K562 (cell line): ENCODE results near the gene KIAA0319L. TPM values are rescaled to one million over a fixed set of nuclear protein-coding genes. Genes with fewer than 3 reads are reported as not detected.

Experiments used
- ATAC-seq: fragments of 200-7000 bp; cut with Tn5 transposase; 3 replicates; pipeline ENCODE4 v1.9.1; 2020; ENCODE audit warnings: moderate library complexity
- BruUV-seq: library from RNA; stranded (reverse); fragments of 400-500 nt; replicated peaks from 2 replicates; lab custom pipeline; 2021; lab: Mats Ljungman, UMichigan
- CTCF ChIA-PET: fragments of 300-600 bp; formaldehyde crosslinking; extraction: SDS; loops from one replicate; lab custom pipeline; 2021; ENCODE audit warnings: low intra/inter-chr PET ratio; lab: Yijun Ruan, JAX
- POLR2A ChIA-PET: fragments of 300-600, 350-650 bp; sonication (Branson Sonifier 250); formaldehyde crosslinking; extraction: SDS; loops from one replicate; lab custom pipeline; 2021; ENCODE audit warnings: antibody characterized with exemption, inconsistent platforms; lab: Yijun Ruan, JAX
- DNase-seq, 4 experiments: peaks; one replicate each; pipeline versions ENCODE4 v3.0.0 to v3.0.0-alpha.2; 2011 to 2018; ENCODE audit warnings: low spot score in 3 of 4, mixed read lengths in 3 of 4; ENCODE audit errors: extremely low read depth in 1 of 4
- FAIRE-seq: peaks from 2 replicates; lab custom pipeline; 2011; peaks lifted over from hg19 to GRCh38; lab: Jason Lieb, UNC
- H2AFZ ChIP-seq: 2 replicates; pipeline ENCODE4 v1.6.0; 2011; ENCODE audit warnings: low read depth, low read length, control low read depth, inconsistent platforms
- H3K27ac ChIP-seq: fragments of 200-600 bp; 3 replicates; pipeline ENCODE4 v1.8.0; 2011; ENCODE audit warnings: low read depth, mild to moderate bottlenecking, control low read depth, inconsistent platforms, low read length, moderate library complexity, mixed read lengths; ENCODE audit errors: extremely low read depth
- H3K27me3 ChIP-seq, 2 experiments: fragments of 300-600 bp in 1 of 2; 2 replicates in 1 of 2; 3 replicates in 1 of 2; pipeline versions ENCODE4 v1.6.0 to v1.8.0; 2011; ENCODE audit warnings: inconsistent platforms in 2 of 2, low read length in 2 of 2, mild to moderate bottlenecking in 1 of 2, mixed read lengths in 1 of 2, moderate library complexity in 1 of 2; ENCODE audit not compliant: control insufficient read depth in 2 of 2, insufficient read depth in 2 of 2
- H3K36me3 ChIP-seq: fragments of 300-600 bp; 3 replicates; pipeline ENCODE4 v1.8.0; 2011; ENCODE audit warnings: mild to moderate bottlenecking, low read length, inconsistent platforms; ENCODE audit not compliant: control insufficient read depth, insufficient read depth
- H3K4me1 ChIP-seq, 2 experiments: fragments of 200-600 bp in 1 of 2; replicated peaks in 1 of 2; 2 replicates in 1 of 2; 3 replicates in 1 of 2; pipeline versions ENCODE4 v1.5.1 to v1.8.0; 2011; ENCODE audit warnings: inconsistent platforms in 2 of 2, low read length in 2 of 2, mild to moderate bottlenecking in 1 of 2, mixed read lengths in 1 of 2, moderate library complexity in 1 of 2; ENCODE audit not compliant: control insufficient read depth in 2 of 2, insufficient read depth in 2 of 2
- H3K4me2 ChIP-seq: 2 replicates; pipeline ENCODE4 v1.6.1; 2011; ENCODE audit warnings: low read length, control low read depth, inconsistent platforms, mixed read lengths; ENCODE audit not compliant: insufficient read depth
- H3K4me3 ChIP-seq: fragments of 200-600 bp; sonication (generic), shearing (Covaris generic); 2 replicates; pipeline ENCODE4 v1.5.1; 2016; ENCODE audit warnings: control low read depth, inconsistent platforms
- H3K79me2 ChIP-seq: fragments of 200-600 bp; 3 replicates; pipeline ENCODE4 v1.8.0; 2011; ENCODE audit warnings: low read length, inconsistent platforms; ENCODE audit not compliant: control insufficient read depth, insufficient read depth
- H3K9ac ChIP-seq, 2 experiments: 2 replicates each; pipeline versions ENCODE4 v1.6.0 to v1.6.1; 2011; ENCODE audit warnings: low read depth in 2 of 2, low read length in 2 of 2, control low read depth in 1 of 2, inconsistent platforms in 1 of 2, mild to moderate bottlenecking in 1 of 2, mixed read lengths in 1 of 2; ENCODE audit not compliant: insufficient read depth in 1 of 2
- H3K9me1 ChIP-seq: one replicate; pipeline ENCODE4 v1.6.0; 2011; ENCODE audit warnings: inconsistent platforms, mild to moderate bottlenecking, low read length, moderate library complexity; ENCODE audit not compliant: control insufficient read depth, insufficient read depth
- H3K9me3 ChIP-seq: replicated peaks from 2 replicates; pipeline ENCODE4 v1.5.1; 2011; ENCODE audit warnings: low read depth, low read length, inconsistent platforms; ENCODE audit not compliant: control insufficient read depth, insufficient read depth
- H4K20me1 ChIP-seq: replicated peaks from 2 replicates; pipeline ENCODE4 v1.6.1; 2011; ENCODE audit warnings: low read length, inconsistent platforms, mixed read lengths; ENCODE audit not compliant: control insufficient read depth, insufficient read depth
- BHLHE40 ChIP-seq: IDR thresholded peaks from 2 replicates; pipeline ENCODE4 v1.6.1; 2011; ENCODE audit warnings: low read length, improper control_type of control experiment
- MEF2D ChIP-seq: conservative IDR thresholded peaks from 2 replicates; pipeline ENCODE4 v1.6.1; 2016; ENCODE audit warnings: low read depth, missing genetic modification characterization, missing compliant biosample characterization
- NFE2L1 ChIP-seq: fragments of 450-650 bp; IDR thresholded peaks from 2 replicates; pipeline ENCODE4 v1.6.1; 2016; ENCODE audit warnings: missing genetic modification characterization, low read depth, mild to moderate bottlenecking, missing compliant biosample characterization, moderate library complexity, borderline replicate concordance
- ZNF24 ChIP-seq: fragments of 450-650 bp; IDR thresholded peaks from 2 replicates; pipeline ENCODE4 v1.6.1; 2016
- ZNF75A ChIP-seq: fragments of 450-650 bp; formaldehyde crosslinking; IDR thresholded peaks from 2 replicates; pipeline ENCODE4 v1.4.0; 2020; ENCODE audit warnings: mild to moderate bottlenecking
- ZNF785 ChIP-seq: fragments of 250-450 bp; sonication (Bioruptor Pico); IDR thresholded peaks from 2 replicates; pipeline ENCODE4 v1.4.0; 2020; ENCODE audit warnings: mild to moderate bottlenecking
- WGBS: fragments of 100-300 bp; shearing (Covaris generic); methylation state at CpG from one replicate; pipeline ENCODE4 v1.1.6; 2016; ENCODE audit warnings: low coverage, mixed read lengths; ENCODE audit not compliant: insufficient coverage; ENCODE audit errors: missing lambda C conversion rate; 5-methylcytosine and 5-hydroxymethylcytosine counted together
- in situ Hi-C: fragments of 300-500 bp; cut with MboI; formaldehyde crosslinking; loops from 4 replicates; pipeline ENCODE4 v1.15.0; 2018; ENCODE audit warnings: inconsistent platforms, mixed read lengths
- intact Hi-C: fragments of 100-400 bp; cut with micrococcal nuclease; formaldehyde crosslinking; loops from 2 replicates; pipeline ENCODE4 v1.14.2; 2022
- polyA plus RNA-seq, 8 experiments: library from polyadenylated mRNA; depleted of rRNA in 4 of 8; stranded (reverse) in 5 of 8; unstranded in 3 of 8; fragments of >200 nt; fragmentation: Nextera tagmentation in 2 of 8; fragmentation: Illumina TruSeq in 1 of 8; extraction: Ambion mirVana in 2 of 8; extraction: Trizol in 1 of 8; gene quantifications; 2 replicates each; pipeline versions ENCODE4 v1.2.1 to v1.2.3, GENCODE V29; 2011 to 2014; ENCODE audit warnings: inconsistent platforms in 1 of 8, missing spikeins in 1 of 8
- total RNA-seq, 7 experiments: library from RNA; depleted of rRNA in 6 of 7; stranded (reverse); fragments of >200 nt in 6 of 7; fragmentation: Illumina TruSeq in 2 of 7; extraction: Trizol in 2 of 7; gene quantifications; 2 replicates each; pipeline versions ENCODE4 v1.2.1 to v1.2.3, GENCODE V29; 2011 to 2021; ENCODE audit warnings: low replicate concordance in 1 of 7
- TF ChIP-seq, protein P1 (sequence below): sonication (generic); formaldehyde crosslinking; IDR thresholded peaks from 2 replicates; pipeline ENCODE4 v1.8.1; 2023; ENCODE audit warnings: mild to moderate bottlenecking, missing genetic modification reagents
- TF ChIP-seq, protein P2 (sequence below), 2 experiments: fragments of 450-650 bp in 1 of 2; sonication (generic) in 1 of 2; formaldehyde crosslinking in 1 of 2; IDR thresholded peaks; 2 replicates each; pipeline versions ENCODE4 v1.7.1 to v1.9.0; 2016 to 2022; ENCODE audit warnings: inconsistent platforms in 1 of 2, mild to moderate bottlenecking in 1 of 2, missing genetic modification reagents in 1 of 2

Gene KIAA0319L
- total and polyA plus RNA-seq, 9 of the 15 experiments (the other 6 are each of a cell fraction or from before 2014, with no cell fraction given): 2.4 to 51.7 (median 27.4) TPM

DNA sequence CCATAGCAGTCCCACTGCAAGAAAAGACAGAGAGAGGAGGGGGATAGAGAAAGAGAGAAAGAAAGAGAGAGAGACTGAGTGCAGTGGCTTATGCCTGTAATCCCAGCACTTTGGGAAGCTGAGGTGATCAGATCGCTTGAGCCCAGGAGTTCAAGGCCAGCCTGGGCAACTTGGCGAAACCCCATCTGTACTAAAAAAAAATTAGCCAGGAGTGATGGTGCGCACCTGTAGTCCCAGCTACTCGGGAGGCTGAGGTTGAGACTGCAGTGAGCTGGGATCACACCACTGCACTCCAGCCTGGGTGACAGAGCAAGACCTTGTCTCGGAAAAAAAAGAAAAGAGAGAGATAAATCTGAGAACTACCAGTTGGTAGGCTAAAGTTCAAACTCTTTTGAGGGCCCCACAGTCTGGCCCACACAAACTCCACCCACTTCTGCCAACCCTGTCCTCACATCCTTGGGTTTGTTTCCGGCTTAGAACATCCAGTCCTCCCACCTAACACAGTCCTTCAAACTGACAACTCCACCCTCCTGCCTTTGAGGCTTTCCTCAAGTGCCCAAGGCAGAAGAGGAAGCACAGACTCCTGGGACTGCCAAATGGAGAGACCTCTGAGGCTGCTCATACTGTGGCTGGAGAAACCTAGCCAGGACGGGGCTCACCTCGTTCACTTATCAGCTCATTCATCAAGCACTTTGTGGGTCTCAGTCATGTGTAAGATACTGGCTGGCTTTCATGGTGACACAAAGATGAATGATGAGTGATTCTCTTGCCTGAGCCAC is 36.0 kb upstream of the KIAA0319L start (continued):
- TF ChIP-seq, protein P1, sequence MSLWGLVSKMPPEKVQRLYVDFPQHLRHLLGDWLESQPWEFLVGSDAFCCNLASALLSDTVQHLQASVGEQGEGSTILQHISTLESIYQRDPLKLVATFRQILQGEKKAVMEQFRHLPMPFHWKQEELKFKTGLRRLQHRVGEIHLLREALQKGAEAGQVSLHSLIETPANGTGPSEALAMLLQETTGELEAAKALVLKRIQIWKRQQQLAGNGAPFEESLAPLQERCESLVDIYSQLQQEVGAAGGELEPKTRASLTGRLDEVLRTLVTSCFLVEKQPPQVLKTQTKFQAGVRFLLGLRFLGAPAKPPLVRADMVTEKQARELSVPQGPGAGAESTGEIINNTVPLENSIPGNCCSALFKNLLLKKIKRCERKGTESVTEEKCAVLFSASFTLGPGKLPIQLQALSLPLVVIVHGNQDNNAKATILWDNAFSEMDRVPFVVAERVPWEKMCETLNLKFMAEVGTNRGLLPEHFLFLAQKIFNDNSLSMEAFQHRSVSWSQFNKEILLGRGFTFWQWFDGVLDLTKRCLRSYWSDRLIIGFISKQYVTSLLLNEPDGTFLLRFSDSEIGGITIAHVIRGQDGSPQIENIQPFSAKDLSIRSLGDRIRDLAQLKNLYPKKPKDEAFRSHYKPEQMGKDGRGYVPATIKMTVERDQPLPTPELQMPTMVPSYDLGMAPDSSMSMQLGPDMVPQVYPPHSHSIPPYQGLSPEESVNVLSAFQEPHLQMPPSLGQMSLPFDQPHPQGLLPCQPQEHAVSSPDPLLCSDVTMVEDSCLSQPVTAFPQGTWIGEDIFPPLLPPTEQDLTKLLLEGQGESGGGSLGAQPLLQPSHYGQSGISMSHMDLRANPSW (CRISPR knock-in tag): no peak

DNA sequence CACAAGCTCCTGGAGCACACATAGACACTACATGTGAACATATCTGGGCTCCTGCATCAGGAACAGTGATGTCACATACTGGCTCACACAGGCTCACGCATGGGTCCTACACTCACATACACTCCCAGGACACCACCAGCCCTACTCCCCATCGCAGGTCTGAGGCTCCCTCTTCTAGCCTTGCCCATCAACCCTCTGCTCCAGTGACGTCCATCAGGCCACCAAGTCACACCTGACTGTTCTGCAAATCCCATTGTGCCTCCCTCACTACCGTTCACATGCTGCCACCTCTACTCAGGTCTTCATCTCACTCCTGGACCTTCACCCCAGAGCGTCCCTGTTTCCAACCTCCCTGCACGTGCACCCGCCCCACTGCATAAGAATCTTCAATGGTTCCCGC is 34.0 kb upstream of the KIAA0319L start:
- CTCF ChIA-PET: no interaction called here
- FAIRE-seq: no peak
- TF ChIP-seq, protein P2, sequence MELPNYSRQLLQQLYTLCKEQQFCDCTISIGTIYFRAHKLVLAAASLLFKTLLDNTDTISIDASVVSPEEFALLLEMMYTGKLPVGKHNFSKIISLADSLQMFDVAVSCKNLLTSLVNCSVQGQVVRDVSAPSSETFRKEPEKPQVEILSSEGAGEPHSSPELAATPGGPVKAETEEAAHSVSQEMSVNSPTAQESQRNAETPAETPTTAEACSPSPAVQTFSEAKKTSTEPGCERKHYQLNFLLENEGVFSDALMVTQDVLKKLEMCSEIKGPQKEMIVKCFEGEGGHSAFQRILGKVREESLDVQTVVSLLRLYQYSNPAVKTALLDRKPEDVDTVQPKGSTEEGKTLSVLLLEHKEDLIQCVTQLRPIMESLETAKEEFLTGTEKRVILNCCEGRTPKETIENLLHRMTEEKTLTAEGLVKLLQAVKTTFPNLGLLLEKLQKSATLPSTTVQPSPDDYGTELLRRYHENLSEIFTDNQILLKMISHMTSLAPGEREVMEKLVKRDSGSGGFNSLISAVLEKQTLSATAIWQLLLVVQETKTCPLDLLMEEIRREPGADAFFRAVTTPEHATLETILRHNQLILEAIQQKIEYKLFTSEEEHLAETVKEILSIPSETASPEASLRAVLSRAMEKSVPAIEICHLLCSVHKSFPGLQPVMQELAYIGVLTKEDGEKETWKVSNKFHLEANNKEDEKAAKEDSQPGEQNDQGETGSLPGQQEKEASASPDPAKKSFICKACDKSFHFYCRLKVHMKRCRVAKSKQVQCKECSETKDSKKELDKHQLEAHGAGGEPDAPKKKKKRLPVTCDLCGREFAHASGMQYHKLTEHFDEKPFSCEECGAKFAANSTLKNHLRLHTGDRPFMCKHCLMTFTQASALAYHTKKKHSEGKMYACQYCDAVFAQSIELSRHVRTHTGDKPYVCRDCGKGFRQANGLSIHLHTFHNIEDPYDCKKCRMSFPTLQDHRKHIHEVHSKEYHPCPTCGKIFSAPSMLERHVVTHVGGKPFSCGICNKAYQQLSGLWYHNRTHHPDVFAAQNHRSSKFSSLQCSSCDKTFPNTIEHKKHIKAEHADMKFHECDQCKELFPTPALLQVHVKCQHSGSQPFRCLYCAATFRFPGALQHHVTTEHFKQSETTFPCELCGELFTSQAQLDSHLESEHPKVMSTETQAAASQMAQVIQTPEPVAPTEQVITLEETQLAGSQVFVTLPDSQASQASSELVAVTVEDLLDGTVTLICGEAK (IDR thresholded peaks at IDR 0.05): no peak
- TF ChIP-seq, protein P2 (CRISPR knock-in tag; IDR thresholded peaks at IDR 0.05): no peak
- TF ChIP-seq NFE2L1 (tag) (no peak), ZNF75A (CRISPR knock-in tag) (no peak), ZNF785 (CRISPR knock-in tag) (no peak), MEF2D (tag) (no peak), BHLHE40 (no peak), ZNF24 (no peak)

More for the DNA sequence above, 34.0 kb upstream of the KIAA0319L start:
- no peak overlapping the region for H3K9ac ChIP-seq
- no peaks in the 10 kb centered on the region for H3K9me1 ChIP-seq
- H3K27me3 ChIP-seq: no peaks in the 10 kb centered on the region
- H4K20me1 ChIP-seq: no peaks in the 10 kb centered on the region
- no peaks in the 10 kb centered on the region for H3K79me2 ChIP-seq
- no peak for DNase-seq
- peaks cover 4 to 10% of the 10 kb centered on the region in 2 experiments; a peak in 3 of 5 replicates for H3K4me1 ChIP-seq
- in situ Hi-C loops (no loop called here), intact Hi-C loops (no loop called here)
- WGBS: 58% methylated on average over 8 of the region's 8 CpGs
- H3K27ac ChIP-seq: no peak overlapping the region
- H3K36me3 ChIP-seq: peaks cover 8% of the 10 kb centered on the region; the same call in 1 of the 3 replicates
- POLR2A ChIA-PET: no interaction called here
- BruUV-seq: no TSS peak
- ATAC-seq: no peak
- no peak overlapping the region for H3K4me3 ChIP-seq
- no peak overlapping the region for H3K4me2 ChIP-seq
- no peak overlapping the region for H2AFZ ChIP-seq
- H3K9me3 ChIP-seq: no peaks in the 10 kb centered on the region
